HEK293T (cell line): Measurements from ENCODE around the gene SERTAD4.
A peak's percentile ranks its signal among the peaks of the same experiment; 100 is the strongest.

ENCODE experiments used
- CTCF ChIA-PET: fragments of 350-600 bp; formaldehyde crosslinking; extraction: SDS; loops from one replicate; lab custom pipeline; 2021; ENCODE audit warnings: antibody characterized with exemption, inconsistent platforms; lab: Yijun Ruan, JAX
- POLR2A ChIA-PET: fragments of 350-600 bp; formaldehyde crosslinking; extraction: SDS; loops from one replicate; lab custom pipeline; 2020; ENCODE audit warnings: antibody characterized with exemption, inconsistent platforms; lab: Yijun Ruan, JAX
- DNase-seq: peaks from one replicate; pipeline ENCODE4 v3.0.0; 2012; ENCODE audit warnings: mixed read lengths; ENCODE audit errors: extremely low spot score
- ARNT ChIP-seq: fragments of 450-650 bp; IDR thresholded peaks from 2 replicates; pipeline ENCODE4 v1.6.1; 2017; ENCODE audit warnings: mild to moderate bottlenecking
- BHLHE40 ChIP-seq: fragments of 450-650 bp; IDR thresholded peaks from 2 replicates; pipeline ENCODE4 v1.6.1; 2016; ENCODE audit warnings: mild to moderate bottlenecking, moderate library complexity, borderline replicate concordance
- CTBP1 ChIP-seq: fragments of 450-650 bp; IDR thresholded peaks from 2 replicates; pipeline ENCODE4 v1.6.1; 2016; ENCODE audit warnings: borderline replicate concordance
- ELF4 ChIP-seq: fragments of 450-650 bp; IDR thresholded peaks from 2 replicates; pipeline ENCODE4 v1.6.1; 2017; ENCODE audit warnings: antibody characterized with exemption
- FOXA1 ChIP-seq: fragments of 450-650 bp; IDR thresholded peaks from 2 replicates; pipeline ENCODE4 v1.6.1; 2016; ENCODE audit warnings: mild to moderate bottlenecking
- FOXK2 ChIP-seq: fragments of 450-650 bp; IDR thresholded peaks from 2 replicates; pipeline ENCODE4 v1.6.1; 2016; ENCODE audit warnings: mild to moderate bottlenecking
- FOXM1 ChIP-seq: fragments of 450-650 bp; IDR thresholded peaks from 2 replicates; pipeline ENCODE4 v1.6.1; 2017; ENCODE audit warnings: mild to moderate bottlenecking, borderline replicate concordance
- HDGF ChIP-seq: fragments of 450-650 bp; IDR thresholded peaks from 2 replicates; pipeline ENCODE4 v1.6.1; 2017; ENCODE audit warnings: antibody characterized with exemption, borderline replicate concordance
- L3MBTL2 ChIP-seq: fragments of 450-650 bp; conservative IDR thresholded peaks from 2 replicates; pipeline ENCODE4 v1.6.1; 2016; ENCODE audit warnings: mild to moderate bottlenecking
- LEF1 ChIP-seq: fragments of 450-650 bp; IDR thresholded peaks from 2 replicates; pipeline ENCODE4 v1.6.1; 2017; ENCODE audit warnings: mild to moderate bottlenecking, borderline replicate concordance
- NFRKB ChIP-seq: fragments of 450-650 bp; IDR thresholded peaks from 2 replicates; pipeline ENCODE4 v1.6.1; 2016; ENCODE audit warnings: mild to moderate bottlenecking, moderate library complexity
- SP1 ChIP-seq: fragments of 450-650 bp; IDR thresholded peaks from 2 replicates; pipeline ENCODE4 v1.6.1; 2017
- SUZ12 ChIP-seq: fragments of 450-650 bp; IDR thresholded peaks from 2 replicates; pipeline ENCODE4 v1.6.1; 2016; ENCODE audit warnings: mild to moderate bottlenecking
- TARDBP ChIP-seq: fragments of 450-650 bp; IDR thresholded peaks from 2 replicates; pipeline ENCODE4 v1.6.1; 2016
- ZNF384 ChIP-seq: fragments of 450-650 bp; IDR thresholded peaks from 2 replicates; pipeline ENCODE4 v1.6.1; 2016
- TF ChIP-seq, protein P1 (sequence below): fragments of 450-650 bp; IDR thresholded peaks from 2 replicates; pipeline ENCODE4 v1.6.1; 2016

SERTAD4 gene

DNA sequence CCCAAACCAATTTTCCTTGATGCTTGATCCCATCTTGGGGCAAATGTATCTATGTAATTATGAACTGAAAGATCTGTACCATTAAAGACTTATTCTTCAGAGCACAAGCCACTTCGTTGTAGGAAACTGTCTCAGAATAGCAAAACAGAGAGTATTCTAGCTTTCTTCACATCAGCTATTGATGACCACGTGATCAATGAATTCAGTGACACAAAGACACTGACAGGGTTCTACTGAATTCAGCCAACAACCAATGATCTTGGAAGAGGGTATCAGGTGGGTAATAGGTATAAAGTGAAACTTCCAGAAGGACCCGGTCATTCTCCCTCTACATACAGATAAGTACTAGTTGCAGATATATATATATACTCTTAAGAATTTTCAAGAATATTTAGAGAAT, 33.8 kb upstream of the SERTAD4 start:
- TF ChIP-seq LEF1 (no peak), ZNF384 (no peak), TARDBP (no peak), FOXK2 (no peak), FOXM1 (no peak), L3MBTL2 (no peak), ELF4 (no peak), SUZ12 (no peak), HDGF (no peak), BHLHE40 (no peak), FOXA1 (no peak), SP1 (no peak), ARNT (no peak)
- TF ChIP-seq, protein P1, sequence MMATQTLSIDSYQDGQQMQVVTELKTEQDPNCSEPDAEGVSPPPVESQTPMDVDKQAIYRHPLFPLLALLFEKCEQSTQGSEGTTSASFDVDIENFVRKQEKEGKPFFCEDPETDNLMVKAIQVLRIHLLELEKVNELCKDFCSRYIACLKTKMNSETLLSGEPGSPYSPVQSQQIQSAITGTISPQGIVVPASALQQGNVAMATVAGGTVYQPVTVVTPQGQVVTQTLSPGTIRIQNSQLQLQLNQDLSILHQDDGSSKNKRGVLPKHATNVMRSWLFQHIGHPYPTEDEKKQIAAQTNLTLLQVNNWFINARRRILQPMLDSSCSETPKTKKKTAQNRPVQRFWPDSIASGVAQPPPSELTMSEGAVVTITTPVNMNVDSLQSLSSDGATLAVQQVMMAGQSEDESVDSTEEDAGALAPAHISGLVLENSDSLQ = no peak
- POLR2A ChIA-PET = no interaction called here
- CTCF ChIA-PET = interaction anchor here (0.7 kb wide), 1 partner anchor 237 kb away, joined by 3 read pairs; no protein-coding TSS in a partner anchor
- no peak for DNase-seq

GRCh38 chr1:210200124-210200736, 32.4 kb upstream of the SERTAD4 start:
- ChIA-PET CTCF (interaction anchor here (0.7 kb wide), 1 partner anchor 592 kb away, joined by 3 read pairs; no protein-coding TSS in a partner anchor), POLR2A (interaction anchor here (1.3 kb wide), 1 partner anchor 34 kb away, joined by 6 read pairs; no protein-coding TSS in a partner anchor)
- no peak for DNase-seq
- TF ChIP-seq FOXM1 = no peak
- TF ChIP-seq, protein P1 = peak; percentile 22; the same call in 1 of the 2 replicates
- TF ChIP-seq CTBP1 = 0 out of 2 replicates have a peak, but pooled peaks have one; percentile 26

DNA sequence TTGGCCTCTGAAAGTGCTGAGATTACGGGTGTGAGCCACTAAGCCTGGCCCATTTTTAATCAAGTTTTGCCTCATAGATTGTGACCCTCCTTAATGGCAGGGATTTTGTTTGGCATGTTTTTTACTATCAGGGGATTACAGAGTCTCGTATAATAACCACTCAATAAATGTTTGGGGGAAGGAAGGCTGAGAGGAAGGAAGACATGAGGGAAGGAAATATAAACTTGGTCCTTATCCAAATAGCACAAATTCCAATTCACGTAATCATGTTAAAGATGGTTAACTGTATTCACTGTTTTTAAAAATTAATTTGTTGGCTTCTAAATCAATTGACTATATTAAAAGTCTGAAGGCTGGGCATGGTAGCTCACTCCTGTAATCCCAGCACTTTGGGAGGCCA, 30.9 kb upstream of the SERTAD4 start:
- no peak for DNase-seq
- ChIA-PET POLR2A (no interaction called here), CTCF (no interaction called here)
- no peak for TF ChIP-seq HDGF
- TF ChIP-seq CTBP1 = no peak
- no peak for TF ChIP-seq NFRKB
- TF ChIP-seq, protein P1 = no peak
- no peak for TF ChIP-seq FOXM1
- no peak for TF ChIP-seq SUZ12
- no peak for TF ChIP-seq FOXA1
- TF ChIP-seq ZNF384 = no peak
- TF ChIP-seq TARDBP = no peak
- no peak for TF ChIP-seq BHLHE40
- no peak for TF ChIP-seq L3MBTL2
- no peak for TF ChIP-seq SP1
- TF ChIP-seq ARNT = no peak
- TF ChIP-seq LEF1 = no peak
- no peak for TF ChIP-seq ELF4
- TF ChIP-seq FOXK2 = no peak

DNA sequence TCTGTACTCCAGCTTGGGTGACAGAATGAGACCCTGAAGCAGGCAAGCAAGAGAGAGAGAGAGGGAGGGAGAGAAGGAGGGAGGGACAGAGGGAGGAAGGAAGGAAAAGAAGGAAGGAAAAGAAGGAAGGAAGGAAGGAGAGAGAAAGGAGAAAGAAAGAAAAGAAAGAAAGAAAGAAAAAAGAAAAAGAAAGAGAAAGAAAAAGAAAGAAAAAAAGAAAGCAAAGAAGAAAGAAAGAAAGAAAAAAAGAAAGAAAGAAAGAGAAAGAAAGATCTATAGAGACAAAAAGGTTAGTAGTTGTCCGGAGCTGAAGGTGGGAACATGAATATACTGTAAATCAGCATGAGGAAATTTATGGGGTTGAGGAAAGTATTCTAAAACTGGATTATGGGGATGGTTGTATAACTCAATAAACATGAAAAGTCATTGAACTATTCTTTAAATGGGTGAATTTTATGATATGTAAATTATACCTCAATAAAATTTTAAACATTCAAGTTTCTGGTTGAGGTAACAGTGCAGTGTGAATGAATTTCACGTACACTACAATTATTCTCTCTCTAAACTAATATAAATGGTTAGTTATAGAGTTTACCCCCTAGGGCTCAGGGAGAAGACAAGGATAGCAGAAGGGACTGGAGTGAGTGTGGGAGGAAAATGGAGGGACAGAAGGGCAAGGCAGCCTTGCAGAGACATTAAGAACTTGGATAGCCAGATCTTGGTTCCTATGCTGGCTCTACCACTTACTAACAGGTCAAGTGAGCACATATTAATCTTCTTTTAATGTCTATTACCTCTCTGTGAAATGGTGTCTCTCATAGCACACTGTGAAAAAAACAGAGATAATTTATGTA, 24.8 kb upstream of the SERTAD4 start:
- TF ChIP-seq L3MBTL2 (no peak), FOXK2 (no peak), SUZ12 (no peak), BHLHE40 (no peak), TARDBP (no peak), CTBP1 (no peak), NFRKB (no peak)
- ChIA-PET POLR2A (no interaction called here), CTCF (no interaction called here)
- no peak for DNase-seq

GRCh38 chr1:210213335-210213734, 19.3 kb upstream of the SERTAD4 start:
- CTCF ChIA-PET = no interaction called here
- TF ChIP-seq L3MBTL2 (no peak), SUZ12 (no peak), ZNF384 (no peak), FOXK2 (no peak), LEF1 (no peak), FOXA1 (no peak), CTBP1 (no peak), FOXM1 (no peak)
- TF ChIP-seq, protein P1 = no peak
- POLR2A ChIA-PET = no interaction called here

More at GRCh38 chr1:210213335-210213734, 19.3 kb upstream of the SERTAD4 start:
- DNase-seq = no peak
